BE2C (cell line): ENCODE results near the gene PPP1R8.

ENCODE experiments used
- DNase-seq: peaks from one replicate; pipeline ENCODE4 v3.0.0-alpha.2; 2020
- H3K27me3 ChIP-seq: fragments of 250-450 bp; sonication (Bioruptor Pico); 2 replicates; pipeline ENCODE4 v1.5.1; 2020; ENCODE audit warnings: mild to moderate bottlenecking
- H3K36me3 ChIP-seq: fragments of 250-450 bp; sonication (Bioruptor Pico); 2 replicates; pipeline ENCODE4 v1.5.1; 2020; ENCODE audit warnings: mild to moderate bottlenecking
- H3K4me1 ChIP-seq: fragments of 250-450 bp; sonication (Bioruptor Pico); 2 replicates; pipeline ENCODE4 v1.5.1; 2020
- H3K4me3 ChIP-seq: 2 replicates; pipeline ENCODE4 v1.5.1; 2011; ENCODE audit warnings: low read depth, low read length
- H3K9me3 ChIP-seq: fragments of 250-450 bp; sonication (Bioruptor Pico); 2 replicates; pipeline ENCODE4 v1.5.1; 2020
- TF ChIP-seq, protein P1 (sequence below): IDR thresholded peaks from 2 replicates; pipeline ENCODE4 v1.5.1; 2012; ENCODE audit warnings: mild to moderate bottlenecking, low read depth, low read length

PPP1R8 gene

DNA sequence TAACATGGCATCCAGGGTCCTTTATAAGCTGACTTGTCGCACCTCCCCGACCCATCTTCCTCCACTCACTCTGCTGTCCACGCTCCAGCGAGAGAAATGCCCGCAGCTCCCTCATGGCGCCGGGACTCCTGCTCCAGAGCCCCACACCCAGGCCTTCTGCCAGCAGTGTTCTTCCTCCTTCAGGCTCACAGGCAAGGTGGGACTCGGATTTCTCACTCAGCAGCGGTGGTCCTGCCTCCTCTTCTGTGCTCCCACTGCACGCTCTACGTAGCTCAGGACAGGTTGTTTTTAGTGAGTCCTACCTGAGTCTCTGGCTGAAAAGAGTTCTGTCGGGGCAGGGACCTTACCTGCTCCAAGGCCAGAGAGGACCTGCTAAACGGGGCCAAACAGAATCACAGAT, 53.0 kb downstream of the PPP1R8 start:
- Histone ChIP-seq H3K4me1 (no peaks in the 10 kb centered on the region), H3K36me3 (no peaks in the 10 kb centered on the region)

DNA sequence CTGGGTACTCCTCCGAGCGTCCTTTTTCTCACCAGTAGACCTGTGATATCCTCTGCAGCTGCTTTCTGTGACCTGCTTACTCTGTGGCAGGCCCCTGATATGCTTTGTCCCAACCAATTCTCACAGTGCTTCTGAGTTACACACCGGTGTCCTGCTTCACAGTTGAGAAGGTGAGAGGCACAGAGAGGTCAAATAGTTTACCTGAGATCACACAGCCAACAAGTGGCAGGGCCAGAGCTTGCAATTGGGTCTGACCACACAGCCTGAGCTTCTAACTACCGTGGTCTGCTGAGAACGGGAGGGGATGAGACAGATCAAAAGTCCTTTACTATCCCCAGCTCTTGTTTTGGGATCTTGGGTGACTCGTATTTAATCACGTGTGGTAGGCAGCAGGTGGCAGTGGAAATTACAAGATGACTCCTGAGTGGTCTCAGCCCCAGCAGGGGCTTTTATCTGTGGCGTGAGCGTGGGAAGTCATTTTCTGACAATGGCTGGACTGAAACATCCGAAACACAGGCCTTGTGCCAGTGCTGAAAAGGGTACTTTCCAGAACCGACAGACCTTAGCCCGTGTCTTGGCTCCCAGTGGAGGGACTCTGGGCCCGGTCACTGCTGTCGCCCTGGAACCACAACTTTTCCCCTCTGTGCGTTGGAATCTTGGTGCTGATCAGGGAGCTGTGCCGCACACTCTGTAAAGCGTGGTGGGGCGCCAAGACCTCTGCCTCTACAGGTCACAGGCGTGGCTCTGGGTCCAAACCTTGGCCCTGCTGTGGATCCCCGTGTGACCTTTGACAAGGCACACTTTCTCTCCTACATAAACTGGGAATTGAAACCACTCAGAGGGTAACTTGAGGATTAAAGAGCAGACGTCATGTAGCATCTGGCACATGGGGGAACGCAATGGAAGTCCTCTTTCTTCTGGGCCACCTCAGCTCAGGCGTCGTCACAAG, 53.7 kb downstream of the PPP1R8 start:
- TF ChIP-seq, protein P1, sequence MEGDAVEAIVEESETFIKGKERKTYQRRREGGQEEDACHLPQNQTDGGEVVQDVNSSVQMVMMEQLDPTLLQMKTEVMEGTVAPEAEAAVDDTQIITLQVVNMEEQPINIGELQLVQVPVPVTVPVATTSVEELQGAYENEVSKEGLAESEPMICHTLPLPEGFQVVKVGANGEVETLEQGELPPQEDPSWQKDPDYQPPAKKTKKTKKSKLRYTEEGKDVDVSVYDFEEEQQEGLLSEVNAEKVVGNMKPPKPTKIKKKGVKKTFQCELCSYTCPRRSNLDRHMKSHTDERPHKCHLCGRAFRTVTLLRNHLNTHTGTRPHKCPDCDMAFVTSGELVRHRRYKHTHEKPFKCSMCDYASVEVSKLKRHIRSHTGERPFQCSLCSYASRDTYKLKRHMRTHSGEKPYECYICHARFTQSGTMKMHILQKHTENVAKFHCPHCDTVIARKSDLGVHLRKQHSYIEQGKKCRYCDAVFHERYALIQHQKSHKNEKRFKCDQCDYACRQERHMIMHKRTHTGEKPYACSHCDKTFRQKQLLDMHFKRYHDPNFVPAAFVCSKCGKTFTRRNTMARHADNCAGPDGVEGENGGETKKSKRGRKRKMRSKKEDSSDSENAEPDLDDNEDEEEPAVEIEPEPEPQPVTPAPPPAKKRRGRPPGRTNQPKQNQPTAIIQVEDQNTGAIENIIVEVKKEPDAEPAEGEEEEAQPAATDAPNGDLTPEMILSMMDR, result no peak
- Histone ChIP-seq H3K27me3 (no peaks in the 10 kb centered on the region), H3K4me3 (no peak overlapping the region), H3K9me3 (no peaks in the 10 kb centered on the region), H3K36me3 (no peaks in the 10 kb centered on the region), H3K4me1 (no peaks in the 10 kb centered on the region)
- no peak for DNase-seq

More for the DNA sequence above, 53.0 kb downstream of the PPP1R8 start:
- TF ChIP-seq, protein P1, result no peak
- no peak for DNase-seq
- Histone ChIP-seq H3K4me3 (no peak overlapping the region), H3K9me3 (no peaks in the 10 kb centered on the region), H3K27me3 (no peaks in the 10 kb centered on the region)

DNA sequence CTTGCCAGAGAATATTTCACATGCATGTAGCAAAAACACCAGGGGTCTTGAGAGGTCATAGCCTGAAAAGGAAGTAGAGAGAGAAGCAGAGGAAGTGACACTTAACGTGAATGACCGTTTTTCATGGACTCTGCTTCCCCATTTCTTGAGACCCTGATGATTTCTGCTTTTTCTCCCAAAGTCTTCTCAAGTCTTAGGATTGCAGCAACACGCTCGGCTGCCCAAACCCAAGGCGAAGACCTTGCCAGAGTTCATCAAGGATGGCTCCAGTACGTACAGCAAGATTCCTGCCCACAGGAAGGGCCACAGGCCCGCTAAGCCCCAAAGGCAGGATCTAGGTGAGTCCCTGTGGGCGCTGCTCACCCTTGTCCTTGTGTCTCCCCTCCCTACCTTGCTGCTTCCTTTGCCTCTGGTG, 54.5 kb downstream of the PPP1R8 start:
- Histone ChIP-seq H3K4me1 (no peaks in the 10 kb centered on the region), H3K36me3 (no peaks in the 10 kb centered on the region)
- no peak for DNase-seq

DNA sequence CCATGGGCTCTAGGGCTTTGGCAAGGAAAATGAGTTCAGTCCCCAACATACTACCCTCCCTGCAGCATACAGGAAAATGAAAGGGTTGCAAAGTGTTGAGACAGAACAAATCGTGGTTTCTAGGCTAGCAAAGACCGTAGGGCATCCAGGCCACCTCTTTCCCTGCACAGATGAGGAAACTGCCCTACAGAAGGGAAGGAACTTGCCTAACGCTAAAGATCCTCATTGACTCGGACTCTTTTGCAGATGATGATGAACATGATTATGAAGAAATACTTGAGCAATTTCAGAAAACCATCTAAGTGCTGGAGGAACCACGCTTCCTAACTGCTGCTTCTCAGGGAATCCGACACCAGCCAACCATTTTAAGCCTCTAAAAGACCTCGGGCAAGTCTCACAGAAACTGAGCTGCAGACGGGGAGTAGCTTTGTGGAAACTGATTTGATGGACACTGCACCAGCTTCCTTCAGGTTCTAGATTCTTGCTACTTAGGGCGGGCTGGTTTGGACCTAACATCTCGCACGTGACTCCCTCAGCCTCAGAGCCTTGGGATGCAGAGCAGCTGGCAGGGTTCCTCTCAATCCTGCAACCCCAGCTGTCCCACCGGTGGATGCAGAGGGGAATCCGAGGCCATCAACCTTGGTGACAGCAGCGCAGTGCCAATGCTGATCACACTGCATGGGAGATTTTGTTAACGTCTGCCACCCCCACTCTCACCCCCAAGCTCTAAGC, 55.2 kb downstream of the PPP1R8 start:
- DNase-seq, result no peak
- TF ChIP-seq, protein P1, result no peak
- H3K27me3 ChIP-seq, result no peaks in the 10 kb centered on the region
- H3K4me3 ChIP-seq, result no peak overlapping the region
- no peaks in the 10 kb centered on the region for H3K4me1 ChIP-seq
- no peaks in the 10 kb centered on the region for H3K9me3 ChIP-seq
- no peaks in the 10 kb centered on the region for H3K36me3 ChIP-seq

More for the DNA sequence above, 54.5 kb downstream of the PPP1R8 start:
- H3K4me3 ChIP-seq, result no peak overlapping the region
- H3K27me3 ChIP-seq, result no peaks in the 10 kb centered on the region
- no peaks in the 10 kb centered on the region for H3K9me3 ChIP-seq
- TF ChIP-seq, protein P1, result no peak

DNA sequence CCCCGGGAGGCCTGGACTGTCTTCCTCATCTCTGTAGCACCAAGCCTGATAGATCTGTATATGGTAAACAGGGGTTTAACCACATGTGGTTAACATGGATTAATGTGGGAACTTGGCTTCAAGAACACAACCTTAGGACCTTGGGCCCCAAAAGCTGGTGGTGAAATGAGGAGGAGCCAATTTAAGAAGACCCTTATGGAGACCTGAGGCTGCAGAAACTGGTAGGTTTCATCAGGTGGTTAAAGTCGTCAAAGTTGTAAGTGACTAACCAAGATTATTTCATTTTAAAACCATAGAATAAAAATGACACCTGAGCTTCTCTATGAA, 55.7 kb downstream of the PPP1R8 start:
- Histone ChIP-seq H3K9me3 (no peaks in the 10 kb centered on the region), H3K36me3 (no peaks in the 10 kb centered on the region), H3K4me1 (no peaks in the 10 kb centered on the region), H3K4me3 (no peak overlapping the region), H3K27me3 (no peaks in the 10 kb centered on the region)
- TF ChIP-seq, protein P1, result no peak
- DNase-seq, result no peak

DNA sequence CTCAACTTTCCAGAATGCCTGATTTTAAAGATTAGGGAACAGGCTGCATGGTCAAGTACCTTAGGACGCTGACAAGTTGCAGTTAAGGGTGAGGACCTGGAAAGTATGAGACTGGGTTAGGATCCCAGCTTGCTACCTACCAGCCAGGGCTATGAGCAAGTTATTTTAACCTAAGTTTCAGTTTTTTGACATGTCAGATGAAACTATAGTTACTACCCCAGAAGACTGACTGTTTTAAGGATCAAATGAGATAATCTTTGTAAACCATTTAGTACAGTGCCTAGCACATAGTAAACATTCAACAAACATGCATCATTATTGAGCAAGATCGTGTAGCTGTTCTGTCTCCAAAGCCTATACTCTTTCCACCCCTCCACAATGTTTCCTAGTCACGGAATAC, 56.2 kb downstream of the PPP1R8 start:
- Histone ChIP-seq H3K27me3 (no peaks in the 10 kb centered on the region), H3K4me1 (no peaks in the 10 kb centered on the region), H3K36me3 (no peaks in the 10 kb centered on the region), H3K9me3 (no peaks in the 10 kb centered on the region), H3K4me3 (no peak overlapping the region)
- TF ChIP-seq, protein P1, result no peak
- no peak for DNase-seq
